GM23338 (cell line): Measurements from ENCODE around the gene ST6GALNAC3. TPM values are rescaled to one million over a fixed set of nuclear protein-coding genes. Genes with fewer than 3 reads are reported as not detected.

Source experiments
- ATAC-seq: fragments of 200-7000 bp; cut with Tn5 transposase; 3 replicates; pipeline ENCODE4 v1.9.1; 2020
- DNase-seq: peaks from one replicate; pipeline ENCODE4 v3.0.0-alpha.2; 2015; ENCODE audit warnings: low spot score
- H2AFZ ChIP-seq: fragments of 200-600 bp; sonication (generic); 2 replicates; pipeline ENCODE4 v1.8.0; 2016; ENCODE audit warnings: antibody characterized with exemption, mild to moderate bottlenecking, moderate library complexity
- H3F3A ChIP-seq: fragments of 200-600 bp; sonication (generic); replicated peaks from 2 replicates; pipeline ENCODE4 v1.8.0; 2017; ENCODE audit warnings: antibody characterized with exemption, mixed run types, low read depth
- H3K27ac ChIP-seq: fragments of 200-600 bp; sonication (generic); 2 replicates; pipeline ENCODE4 v1.6.1; 2016; ENCODE audit warnings: low read depth
- H3K27me3 ChIP-seq: fragments of 200-600 bp; sonication (generic); 2 replicates; pipeline ENCODE4 v1.8.0; 2016; ENCODE audit warnings: mild to moderate bottlenecking, mixed run types, moderate library complexity; ENCODE audit not compliant: insufficient read depth
- H3K36me3 ChIP-seq: fragments of 200-600 bp; sonication (generic); 2 replicates; pipeline ENCODE4 v1.8.0; 2016; ENCODE audit warnings: mild to moderate bottlenecking; ENCODE audit not compliant: insufficient read depth
- H3K4me1 ChIP-seq: fragments of 200-600 bp; sonication (generic); 2 replicates; pipeline ENCODE4 v1.8.0; 2016; ENCODE audit warnings: mild to moderate bottlenecking, moderate library complexity; ENCODE audit not compliant: insufficient read depth
- H3K4me2 ChIP-seq: fragments of 200-600 bp; sonication (generic); 2 replicates; pipeline ENCODE4 v1.7.1; 2017; ENCODE audit warnings: mixed run types
- H3K4me3 ChIP-seq: fragments of 200-600 bp; sonication (generic); 2 replicates; pipeline ENCODE4 v1.6.1; 2016; ENCODE audit warnings: mixed run types
- H3K79me2 ChIP-seq: fragments of 200-600 bp; sonication (generic); replicated peaks from 2 replicates; pipeline ENCODE4 v1.8.0; 2017; ENCODE audit warnings: mild to moderate bottlenecking; ENCODE audit not compliant: insufficient read depth
- H3K9me2 ChIP-seq: fragments of 200-600 bp; sonication (generic); 2 replicates; pipeline ENCODE4 v1.8.0; 2017; ENCODE audit not compliant: insufficient read depth
- H4K20me1 ChIP-seq: fragments of 200-600 bp; sonication (generic); replicated peaks from 2 replicates; pipeline ENCODE4 v1.8.0; 2017; ENCODE audit warnings: mild to moderate bottlenecking; ENCODE audit not compliant: insufficient read depth
- H3K27ac Mint-ChIP-seq: 2 replicates; pipeline ENCODE4 v1.8.0; 2020; ENCODE audit warnings: inconsistent platforms, mild to moderate bottlenecking, moderate library complexity, mixed read lengths
- H3K27me3 Mint-ChIP-seq: 3 replicates; pipeline ENCODE4 v1.8.0; 2022; ENCODE audit warnings: low read depth, mild to moderate bottlenecking, moderate library complexity, mixed read lengths, inconsistent platforms; ENCODE audit not compliant: insufficient read depth, poor library complexity
- H3K36me3 Mint-ChIP-seq: 3 replicates; pipeline ENCODE4 v1.8.0; 2021; ENCODE audit warnings: low read depth, mild to moderate bottlenecking, inconsistent platforms, moderate library complexity, mixed read lengths
- H3K4me1 Mint-ChIP-seq: 3 replicates; pipeline ENCODE4 v1.8.0; 2020; ENCODE audit warnings: mild to moderate bottlenecking, inconsistent platforms, mixed read lengths
- H3K4me3 Mint-ChIP-seq: 3 replicates; pipeline ENCODE4 v1.8.0; 2021; ENCODE audit warnings: moderate library complexity, mild to moderate bottlenecking, inconsistent platforms, mixed read lengths
- H3K9me3 Mint-ChIP-seq: 3 replicates; pipeline ENCODE4 v1.8.0; 2020; ENCODE audit warnings: moderate library complexity, mild to moderate bottlenecking, inconsistent platforms, mixed read lengths
- CREB1 ChIP-seq: fragments of 250-450 bp; sonication (Bioruptor Pico); IDR thresholded peaks from 2 replicates; pipeline ENCODE4 v1.5.0; 2020; ENCODE audit warnings: low read depth, mild to moderate bottlenecking, moderate library complexity
- CTCF ChIP-seq, 2 experiments: fragments of 200-600 bp in 1 of 2; sonication (generic) in 1 of 2; conservative IDR thresholded peaks; 2 replicates each; pipeline versions ENCODE4 v1.5.1 to v1.6.1; 2016 to 2017; ENCODE audit warnings: antibody characterized with exemption in 2 of 2, low read depth in 2 of 2, mild to moderate bottlenecking in 2 of 2, moderate library complexity in 1 of 2
- EZH2 ChIP-seq: fragments of 200-600 bp; sonication (generic); IDR thresholded peaks from one replicate; pipeline ENCODE4 v1.8.0; 2017; ENCODE audit warnings: antibody characterized with exemption, mild to moderate bottlenecking, low read depth; ENCODE audit not compliant: unreplicated experiment
- EZH2phosphoT487 ChIP-seq: fragments of 200-600 bp; sonication (generic); IDR thresholded peaks from one replicate; pipeline ENCODE4 v1.8.1; 2018; ENCODE audit warnings: antibody characterized with exemption; ENCODE audit not compliant: unreplicated experiment
- JUNB ChIP-seq: IDR thresholded peaks from one replicate; pipeline ENCODE4 v1.6.1; 2016; ENCODE audit warnings: antibody characterized with exemption; ENCODE audit not compliant: unreplicated experiment
- NANOG ChIP-seq: IDR thresholded peaks from 2 replicates; pipeline ENCODE4 v1.6.1; 2016; ENCODE audit warnings: antibody characterized with exemption, borderline replicate concordance
- POLR2AphosphoS5 ChIP-seq: IDR thresholded peaks from 2 replicates; pipeline ENCODE4 v1.6.1; 2016; ENCODE audit warnings: antibody characterized with exemption, low read depth
- REST ChIP-seq: IDR thresholded peaks from one replicate; pipeline ENCODE4 v1.6.1; 2018; ENCODE audit warnings: antibody characterized with exemption; ENCODE audit not compliant: unreplicated experiment
- STAT1 ChIP-seq: IDR thresholded peaks from one replicate; pipeline ENCODE4 v1.6.1; 2016; ENCODE audit warnings: antibody characterized with exemption; ENCODE audit not compliant: unreplicated experiment
- ZNF331 ChIP-seq: fragments of 250-450 bp; sonication (Bioruptor Pico); IDR thresholded peaks from 2 replicates; pipeline ENCODE4 v1.5.0; 2020; ENCODE audit warnings: low read depth, mild to moderate bottlenecking, moderate library complexity
- polyA plus RNA-seq: library from polyadenylated mRNA; unstranded; fragments of >200 nt; fragmentation: Nextera tagmentation; extraction: Ambion mirVana; gene quantifications from 2 replicates; pipeline ENCODE4 v1.2.1, GENCODE V29; 2016
- total RNA-seq: library from RNA; depleted of rRNA; stranded (reverse); fragments of >200 nt; shearing (Covaris generic); gene quantifications from 2 replicates; pipeline ENCODE4 v1.2.3, GENCODE V29; 2014

Gene ST6GALNAC3
- total and polyA plus RNA-seq, 2 experiments from 2014 or later, result 4.7 to 11.6 TPM

- TF ChIP-seq ZNF331 (CRISPR knock-in tag) (no peak), REST (no peak), POLR2AphosphoS5 (no peak), JUNB (no peak), CREB1 (CRISPR knock-in tag) (no peak), CTCF (conservative IDR thresholded peaks at IDR 0.05; ENCODE audit: low read depth in 2 of 2) (no peak), NANOG (no peak), STAT1 (no peak), EZH2 (no peak)
Observed at GRCh38 chr1:76503736-76504135, 429.2 kb downstream of the ST6GALNAC3 start (continued).

- no peak for ATAC-seq
- Histone ChIP-seq H3K27ac (no peak overlapping the region), H3K79me2 (no peaks in the 10 kb centered on the region), H3K4me1 (peaks cover 19% of the 10 kb centered on the region), H3K27me3 (no peaks in the 10 kb centered on the region), H2AFZ (no peak overlapping the region), H4K20me1 (no peaks in the 10 kb centered on the region), H3K9me2 (no peaks in the 10 kb centered on the region), H3K4me2 (no peak overlapping the region), H3K4me3 (no peak overlapping the region), H3F3A (no peaks in the 10 kb centered on the region), H3K36me3 (no peaks in the 10 kb centered on the region)
- no peak for DNase-seq
- no peaks in the 10 kb centered on the region for H3K9me3 Mint-ChIP-seq
- TF ChIP-seq EZH2phosphoT487 (no peak), REST (no peak), POLR2AphosphoS5 (no peak)
- H3K36me3 Mint-ChIP-seq, result no peaks in the 10 kb centered on the region
- no peak overlapping the region for H3K27ac Mint-ChIP-seq
- peaks cover 3% of the 10 kb centered on the region for H3K27me3 Mint-ChIP-seq
- no peak overlapping the region for H3K4me3 Mint-ChIP-seq
- peaks cover 59% of the 10 kb centered on the region for H3K4me1 Mint-ChIP-seq
Observed at GRCh38 chr1:76507376-76507775, 432.8 kb downstream of the ST6GALNAC3 start.
